Stimulated activated CD4-positive, alpha-beta T cell treated with anti-CD3 and anti-CD28 coated beads, TNF-alpha, amount 100 ng/mL, for 24 hours (primary cell): ENCODE results near the gene SMARCA1.
"Not testable (repeated sequence)": the region's sequence is repeated elsewhere in the genome, so short reads cannot be mapped to it uniquely, and the experiment has no call there.

ENCODE experiments used
- DNase-seq, 3 experiments: peaks; one replicate each; pipeline ENCODE4 v3.0.0-alpha.2; 2020; ENCODE audit warnings: low read depth in 3 of 3

SMARCA1 gene, protein sequence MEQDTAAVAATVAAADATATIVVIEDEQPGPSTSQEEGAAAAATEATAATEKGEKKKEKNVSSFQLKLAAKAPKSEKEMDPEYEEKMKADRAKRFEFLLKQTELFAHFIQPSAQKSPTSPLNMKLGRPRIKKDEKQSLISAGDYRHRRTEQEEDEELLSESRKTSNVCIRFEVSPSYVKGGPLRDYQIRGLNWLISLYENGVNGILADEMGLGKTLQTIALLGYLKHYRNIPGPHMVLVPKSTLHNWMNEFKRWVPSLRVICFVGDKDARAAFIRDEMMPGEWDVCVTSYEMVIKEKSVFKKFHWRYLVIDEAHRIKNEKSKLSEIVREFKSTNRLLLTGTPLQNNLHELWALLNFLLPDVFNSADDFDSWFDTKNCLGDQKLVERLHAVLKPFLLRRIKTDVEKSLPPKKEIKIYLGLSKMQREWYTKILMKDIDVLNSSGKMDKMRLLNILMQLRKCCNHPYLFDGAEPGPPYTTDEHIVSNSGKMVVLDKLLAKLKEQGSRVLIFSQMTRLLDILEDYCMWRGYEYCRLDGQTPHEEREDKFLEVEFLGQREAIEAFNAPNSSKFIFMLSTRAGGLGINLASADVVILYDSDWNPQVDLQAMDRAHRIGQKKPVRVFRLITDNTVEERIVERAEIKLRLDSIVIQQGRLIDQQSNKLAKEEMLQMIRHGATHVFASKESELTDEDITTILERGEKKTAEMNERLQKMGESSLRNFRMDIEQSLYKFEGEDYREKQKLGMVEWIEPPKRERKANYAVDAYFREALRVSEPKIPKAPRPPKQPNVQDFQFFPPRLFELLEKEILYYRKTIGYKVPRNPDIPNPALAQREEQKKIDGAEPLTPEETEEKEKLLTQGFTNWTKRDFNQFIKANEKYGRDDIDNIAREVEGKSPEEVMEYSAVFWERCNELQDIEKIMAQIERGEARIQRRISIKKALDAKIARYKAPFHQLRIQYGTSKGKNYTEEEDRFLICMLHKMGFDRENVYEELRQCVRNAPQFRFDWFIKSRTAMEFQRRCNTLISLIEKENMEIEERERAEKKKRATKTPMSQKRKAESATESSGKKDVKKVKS

GRCh38 chrX:129523079-129523911 lies at the start of gene SMARCA1:
SMARCA1 (minus strand) TSS chrX:129523490; CDS start chrX:129523370, 120 bp downstream.
- DNase-seq, result no peak

DNA sequence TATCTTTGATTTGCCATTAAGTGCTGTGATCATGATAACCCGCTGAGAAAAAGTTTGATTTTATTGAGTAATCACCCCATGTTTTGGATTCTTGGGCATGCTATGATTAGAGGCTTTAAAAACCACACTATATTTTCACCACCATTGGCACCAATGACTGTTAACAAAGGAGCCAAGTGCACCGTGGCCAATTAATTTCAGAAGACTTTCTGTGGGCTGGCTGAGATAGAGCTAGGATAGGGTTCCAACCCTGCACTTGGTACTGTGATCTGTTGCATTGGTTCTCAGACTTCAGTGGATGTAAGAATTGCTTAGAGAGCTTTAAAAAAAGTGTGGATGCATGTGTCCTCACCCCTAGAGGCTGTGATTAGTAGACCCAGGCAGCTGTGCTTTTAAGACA lies 49.1 kb upstream of the SMARCA1 start:
- no peak for DNase-seq

DNA sequence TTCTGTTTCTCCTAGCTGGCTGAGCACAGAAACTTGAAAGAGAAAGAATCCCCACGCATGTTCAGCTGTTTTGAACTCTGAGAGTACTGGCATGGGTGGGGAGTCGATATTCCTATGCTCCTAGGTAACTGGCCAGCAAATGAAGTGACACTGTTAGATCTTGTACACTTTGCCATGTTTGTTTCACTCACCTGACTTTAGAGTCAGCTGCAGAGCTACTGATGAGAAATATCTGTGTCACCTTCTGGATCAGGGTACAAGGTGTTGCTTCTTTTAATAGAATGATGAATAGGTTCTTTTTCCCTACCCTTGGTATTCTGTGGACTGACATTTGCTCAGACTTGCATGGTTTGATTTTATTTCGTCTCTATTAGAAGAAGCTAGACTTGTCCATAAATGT lies 45.1 kb upstream of the SMARCA1 start:
- no peak for DNase-seq

GRCh38 chrX:129566073-129566472 lies 42.8 kb upstream of the SMARCA1 start:
- no peak for DNase-seq

DNA sequence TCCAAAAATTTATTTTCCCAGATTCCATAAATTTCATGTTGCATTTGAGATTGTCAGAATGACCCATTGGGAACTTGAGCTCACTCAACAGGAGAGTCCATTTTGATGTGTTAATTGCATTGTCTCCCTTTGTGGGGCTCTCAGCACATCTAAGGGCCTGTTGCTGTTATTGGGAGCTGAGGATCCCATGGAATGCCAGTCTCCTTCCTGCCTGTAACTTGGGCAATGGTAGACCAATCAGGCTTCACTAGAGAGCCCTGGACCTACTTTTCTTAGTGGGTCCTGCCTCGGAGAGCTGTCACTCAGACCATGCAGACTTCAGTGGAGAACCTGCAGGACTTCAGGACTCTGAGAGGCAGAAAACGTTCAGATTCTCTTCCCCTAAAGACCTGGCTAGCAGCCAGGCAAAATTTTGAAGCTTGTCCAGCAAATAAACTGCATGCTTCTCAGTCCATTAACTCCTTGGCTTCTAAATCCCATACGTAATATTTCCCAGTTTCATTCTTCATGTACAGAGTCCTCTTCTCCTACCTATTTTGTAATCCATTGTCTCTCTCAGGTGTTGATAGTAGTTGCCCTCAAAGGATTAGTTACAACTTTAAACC lies 41.9 kb upstream of the SMARCA1 start:
- DNase-seq, result no peak

GRCh38 chrX:129564345-129564744 lies 41.1 kb upstream of the SMARCA1 start:
- DNase-seq, result not testable (repeated sequence)

GRCh38 chrX:129561453-129561852 lies 38.2 kb upstream of the SMARCA1 start:
- no peak for DNase-seq

DNA sequence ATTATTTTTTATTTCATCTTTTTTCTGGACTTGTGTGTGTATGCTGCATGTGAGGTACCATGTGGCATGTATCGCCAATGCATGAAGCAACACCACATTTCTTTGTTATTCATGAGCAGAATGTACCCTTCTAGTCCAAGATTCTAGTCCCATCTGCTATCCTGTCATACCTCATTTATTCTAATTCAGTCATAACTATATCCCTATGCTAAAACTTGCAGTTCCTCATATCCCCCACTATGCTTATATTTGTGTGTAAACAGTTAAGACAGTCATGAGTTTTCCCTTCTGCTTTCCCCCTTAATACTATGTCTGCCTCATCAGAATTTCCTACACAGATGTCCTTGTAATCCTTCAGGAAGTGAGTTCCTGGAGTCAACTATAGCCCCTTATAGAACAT lies 36.5 kb upstream of the SMARCA1 start:
- DNase-seq, result no peak

- no peak for DNase-seq
These were observed 34.7 kb upstream of the SMARCA1 start for GRCh38 chrX:129557844-129558480.

DNA sequence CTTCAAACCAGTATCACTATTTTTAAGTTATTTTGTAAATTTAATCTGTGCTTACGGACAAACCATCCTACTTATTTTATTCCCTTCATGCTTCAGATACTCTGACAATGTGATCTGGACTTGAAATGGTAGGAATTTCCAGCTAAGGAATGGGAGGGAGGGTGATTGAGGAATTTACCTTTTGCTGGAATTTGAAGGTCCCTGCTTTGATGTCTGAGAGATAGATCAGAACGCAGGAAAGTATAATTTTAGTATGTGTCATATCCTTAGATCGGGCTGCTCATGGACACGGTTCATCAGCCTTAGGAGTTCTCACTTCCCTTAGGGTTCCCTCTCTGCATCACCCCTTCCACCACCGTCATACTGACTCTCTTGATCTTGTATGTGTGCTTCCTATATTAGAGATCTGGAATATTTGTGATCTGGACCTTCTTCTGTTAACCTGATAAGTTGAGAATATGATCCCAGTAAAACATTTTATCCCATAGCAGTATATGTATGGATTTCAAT lies 33.6 kb upstream of the SMARCA1 start:
- DNase-seq, result no peak

DNA sequence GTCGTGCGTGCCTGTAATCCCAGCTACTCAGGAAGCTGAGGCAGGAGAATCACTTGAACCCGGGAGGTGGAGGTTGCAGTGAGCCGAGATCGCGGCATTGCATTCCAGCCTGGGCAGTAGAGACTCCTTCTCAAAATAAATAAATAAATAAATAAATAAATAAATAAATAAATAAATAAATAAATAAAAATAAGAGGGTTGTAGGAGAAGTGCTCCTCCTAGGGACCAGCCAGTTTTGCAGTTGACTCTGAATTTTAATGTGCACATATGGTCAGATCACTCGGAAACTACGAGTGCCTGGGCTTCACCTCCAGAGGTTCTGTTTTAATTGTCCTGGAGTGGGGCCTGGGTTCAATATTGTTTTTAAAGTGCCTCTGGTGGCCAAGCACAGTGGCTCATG lies 31.5 kb upstream of the SMARCA1 start:
- not testable (repeated sequence) for DNase-seq

GRCh38 chrX:129553619-129554288 lies 30.5 kb upstream of the SMARCA1 start:
- DNase-seq, result no peak

GRCh38 chrX:129549124-129549523 lies 25.8 kb upstream of the SMARCA1 start:
- no peak for DNase-seq

GRCh38 chrX:129545408-129545807 lies 22.1 kb upstream of the SMARCA1 start:
- DNase-seq, result no peak

DNA sequence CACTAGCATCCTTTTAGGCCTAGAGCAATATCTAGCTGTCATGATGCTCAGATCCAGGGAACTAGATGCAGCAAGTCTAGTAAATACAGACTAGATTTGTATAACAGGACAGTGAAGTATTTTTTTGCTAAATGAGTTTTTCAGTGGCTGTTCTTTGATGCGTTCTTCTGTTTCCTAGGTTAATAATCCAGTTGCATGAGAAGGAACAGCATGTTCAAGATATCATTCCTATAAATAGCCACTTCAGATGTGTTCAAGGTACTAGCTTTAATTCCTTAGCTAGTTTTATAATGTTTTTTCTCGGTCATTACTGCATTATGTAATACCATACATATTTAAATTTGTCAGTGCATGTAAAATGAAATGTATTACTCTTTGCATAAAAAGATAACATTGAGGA lies 21.5 kb upstream of the SMARCA1 start:
- no peak for DNase-seq

GRCh38 chrX:129540722-129541184 lies 17.5 kb upstream of the SMARCA1 start:
- DNase-seq, result no peak

DNA sequence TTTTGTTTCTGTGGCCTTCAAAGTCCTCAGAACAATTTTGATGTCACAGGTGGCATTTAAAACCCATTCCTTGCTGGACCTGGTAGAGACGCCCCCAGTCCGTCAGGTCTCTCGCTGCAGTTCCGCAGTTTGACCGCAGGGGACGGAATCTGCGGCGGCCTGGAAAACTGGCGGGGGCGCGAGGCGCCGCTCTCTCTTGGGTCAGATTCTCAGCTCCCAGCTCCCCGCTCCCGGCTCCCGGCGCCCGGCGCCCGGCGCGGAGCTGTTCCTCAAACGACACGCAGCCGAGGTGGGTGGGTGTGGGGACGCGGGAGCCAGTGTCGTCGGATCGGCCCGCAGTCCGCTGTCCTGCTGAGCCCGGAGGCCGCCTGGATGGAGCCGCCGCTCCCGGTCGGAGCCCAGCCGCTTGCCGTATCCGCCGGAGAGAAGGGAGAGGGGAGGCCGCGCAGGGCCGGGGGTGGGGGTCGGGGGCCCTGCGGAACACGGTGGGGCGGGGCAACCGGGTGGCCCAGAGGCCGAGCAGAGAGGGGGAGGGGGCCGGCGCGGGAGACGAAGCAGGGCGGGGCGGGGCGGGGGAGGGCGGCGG lies 16.9 kb upstream of the SMARCA1 start, which contains the start of gene OCRL:
TSS of gene OCRL (plus strand) at position 192 of the 586 bp plus-strand sequence. CDS start at position 373, 181 bp downstream.
- peak; percentile 17 to 50 (median 32) for DNase-seq

DNA sequence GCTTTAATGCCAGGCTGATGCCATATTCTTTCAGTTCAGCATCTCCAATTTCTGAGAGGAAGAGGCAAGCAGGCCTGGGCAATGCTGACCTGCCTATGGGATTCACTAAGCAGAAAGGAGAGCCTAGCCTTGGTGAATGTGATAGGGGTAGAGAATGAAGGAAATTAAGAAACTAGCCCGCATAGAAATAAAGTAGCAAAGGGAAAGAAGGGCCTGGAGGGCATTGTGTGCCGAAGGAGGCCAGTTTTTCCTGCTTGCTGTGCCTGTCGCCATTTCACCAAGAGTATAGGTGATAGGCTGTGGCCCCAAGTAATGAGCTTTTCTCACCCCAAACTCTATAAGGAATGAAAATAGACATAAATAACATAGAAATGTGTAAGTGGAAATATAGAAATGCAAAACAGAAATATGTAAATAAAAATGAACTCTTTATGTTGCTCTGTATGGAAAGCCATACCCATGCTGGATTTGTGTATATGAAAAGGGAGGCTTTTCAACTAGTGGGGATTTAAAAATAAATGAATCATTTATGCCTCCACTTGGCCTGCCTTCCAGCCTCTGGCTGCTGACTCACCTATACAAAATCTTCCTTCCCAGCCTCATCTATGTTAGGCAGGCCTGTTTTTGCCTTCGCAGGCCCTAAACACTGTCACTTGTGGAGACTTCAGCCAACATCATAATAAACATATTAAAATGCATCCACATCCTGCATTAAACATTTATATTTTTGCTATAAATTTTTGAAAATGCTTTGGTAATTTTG lies 11.7 kb upstream of the SMARCA1 start:
- DNase-seq, result no peak
